Measurements from ENCODE around the gene TMEM178A.

DNA sequence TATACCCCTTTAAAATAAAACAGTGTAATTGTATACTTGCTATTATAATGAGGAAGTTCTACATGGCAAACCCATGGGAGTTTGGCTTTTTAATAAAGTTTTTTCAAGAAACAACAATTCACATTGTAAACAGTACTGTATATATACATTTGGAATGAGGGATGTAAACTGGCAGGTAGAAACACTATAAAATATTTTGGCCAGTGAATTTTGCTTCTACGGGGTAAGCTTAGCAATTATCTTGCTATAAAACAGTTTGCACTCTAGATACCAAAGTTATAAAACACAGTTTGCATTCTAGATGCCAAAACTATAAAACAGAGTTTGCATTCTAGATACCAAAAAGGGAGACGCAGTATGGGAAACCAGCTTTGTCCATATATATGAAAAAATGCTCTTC is 96.7 kb downstream of the TMEM178A start:
- TF ChIP-seq, protein P1, sequence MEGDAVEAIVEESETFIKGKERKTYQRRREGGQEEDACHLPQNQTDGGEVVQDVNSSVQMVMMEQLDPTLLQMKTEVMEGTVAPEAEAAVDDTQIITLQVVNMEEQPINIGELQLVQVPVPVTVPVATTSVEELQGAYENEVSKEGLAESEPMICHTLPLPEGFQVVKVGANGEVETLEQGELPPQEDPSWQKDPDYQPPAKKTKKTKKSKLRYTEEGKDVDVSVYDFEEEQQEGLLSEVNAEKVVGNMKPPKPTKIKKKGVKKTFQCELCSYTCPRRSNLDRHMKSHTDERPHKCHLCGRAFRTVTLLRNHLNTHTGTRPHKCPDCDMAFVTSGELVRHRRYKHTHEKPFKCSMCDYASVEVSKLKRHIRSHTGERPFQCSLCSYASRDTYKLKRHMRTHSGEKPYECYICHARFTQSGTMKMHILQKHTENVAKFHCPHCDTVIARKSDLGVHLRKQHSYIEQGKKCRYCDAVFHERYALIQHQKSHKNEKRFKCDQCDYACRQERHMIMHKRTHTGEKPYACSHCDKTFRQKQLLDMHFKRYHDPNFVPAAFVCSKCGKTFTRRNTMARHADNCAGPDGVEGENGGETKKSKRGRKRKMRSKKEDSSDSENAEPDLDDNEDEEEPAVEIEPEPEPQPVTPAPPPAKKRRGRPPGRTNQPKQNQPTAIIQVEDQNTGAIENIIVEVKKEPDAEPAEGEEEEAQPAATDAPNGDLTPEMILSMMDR (IDR thresholded peaks at IDR 0.05), result no peak
- TF ChIP-seq POLR2AphosphoS5 (IDR thresholded peaks at IDR 0.05), result no peak
- no peak for TF ChIP-seq POLR2A (IDR thresholded peaks at IDR 0.05; ENCODE audit: low read depth)

Data from esophagus muscularis mucosa (tissue), 3 donors.